Measurements from ENCODE around the gene CTDP1. TPM values are rescaled to one million over a fixed set of nuclear protein-coding genes. Genes with fewer than 3 reads are reported as not detected.

The CTDP1 gene
- total and polyA plus RNA-seq, 4 donors = 18.8 to 30.5 (median 21.7) TPM

GRCh38 chr18:79779021-79779699 lies 99.6 kb downstream of the CTDP1 start:
- no peak for DNase-seq
- Histone ChIP-seq H3K27ac (ENCODE audit: low read depth in 1 of 2, low read length in 1 of 2) (no peak overlapping the region), H3K36me3 (ENCODE audit: control insufficient read depth in 4 of 4, insufficient read depth in 4 of 4, low read length in 4 of 4) (no peaks in the 10 kb centered on the region), H3K4me1 (ENCODE audit: control insufficient read depth in 5 of 5, insufficient read depth in 5 of 5, low read length in 5 of 5) (no peaks in the 10 kb centered on the region), H3K27me3 (ENCODE audit: control insufficient read depth in 3 of 3, insufficient read depth in 3 of 3, low read length in 2 of 3) (peaks cover 0 to 26% (median 0%) of the 10 kb centered on the region in 3 donors), H3K9ac (ENCODE audit: insufficient read depth in 1 of 2, low read length in 2 of 2) (no peak overlapping the region), H3K9me3 (ENCODE audit: control insufficient read depth in 4 of 4, insufficient read depth in 3 of 4, low read length in 3 of 4) (peaks cover 0 to 5% (median 0%) of the 10 kb centered on the region in 4 donors), H3K4me3 (no peak overlapping the region)
- 81 to 88% methylated on average over 29 of the region's 29 CpGs for WGBS, 2 donors
- TF ChIP-seq CTCF (IDR thresholded peaks at IDR 0.05; ENCODE audit: control extremely low read depth, extremely low read depth) = no peak
- no peak for ATAC-seq (ENCODE audit: insufficient read depth, low FRiP score)

- WGBS, 2 donors = 81 to 86% methylated on average over 18 of the region's 18 CpGs
- H3K4me1 ChIP-seq (ENCODE audit: control insufficient read depth in 5 of 5, insufficient read depth in 5 of 5, low read length in 5 of 5) = no peaks in the 10 kb centered on the region
- no peak overlapping the region for H3K27ac ChIP-seq (ENCODE audit: low read depth in 1 of 2, low read length in 1 of 2)
- no peak for ATAC-seq (ENCODE audit: insufficient read depth, low FRiP score)
- H3K27me3 ChIP-seq (ENCODE audit: control insufficient read depth in 3 of 3, insufficient read depth in 3 of 3, low read length in 2 of 3) = peaks cover 0 to 30% (median 3%) of the 10 kb centered on the region in 3 donors
- peaks cover 0 to 5% (median 0%) of the 10 kb centered on the region in 4 donors for H3K9me3 ChIP-seq (ENCODE audit: control insufficient read depth in 4 of 4, insufficient read depth in 3 of 4, low read length in 3 of 4)
- no peak overlapping the region for H3K4me3 ChIP-seq
- no peak for DNase-seq
- TF ChIP-seq CTCF (IDR thresholded peaks at IDR 0.05; ENCODE audit: control extremely low read depth, extremely low read depth) = no peak
- H3K36me3 ChIP-seq (ENCODE audit: control insufficient read depth in 4 of 4, insufficient read depth in 4 of 4, low read length in 4 of 4) = no peaks in the 10 kb centered on the region
- no peak overlapping the region for H3K9ac ChIP-seq (ENCODE audit: insufficient read depth in 1 of 2, low read length in 2 of 2)
Observed at GRCh38 chr18:79779700-79780190, 100.1 kb downstream of the CTDP1 start.

- no peak overlapping the region for H3K9ac ChIP-seq (ENCODE audit: insufficient read depth in 1 of 2, low read length in 2 of 2)
- no peak for ATAC-seq (ENCODE audit: insufficient read depth, low FRiP score)
- peaks cover 0 to 33% (median 8%) of the 10 kb centered on the region in 3 donors for H3K27me3 ChIP-seq (ENCODE audit: control insufficient read depth in 3 of 3, insufficient read depth in 3 of 3, low read length in 2 of 3)
- no peaks in the 10 kb centered on the region for H3K36me3 ChIP-seq (ENCODE audit: control insufficient read depth in 4 of 4, insufficient read depth in 4 of 4, low read length in 4 of 4)
- no peaks in the 10 kb centered on the region for H3K4me1 ChIP-seq (ENCODE audit: control insufficient read depth in 5 of 5, insufficient read depth in 5 of 5, low read length in 5 of 5)
- DNase-seq = no peak
- H3K27ac ChIP-seq (ENCODE audit: low read depth in 1 of 2, low read length in 1 of 2) = no peak overlapping the region
- no peak overlapping the region for H3K4me3 ChIP-seq
- TF ChIP-seq CTCF (IDR thresholded peaks at IDR 0.05; ENCODE audit: control extremely low read depth, extremely low read depth) = no peak
- 84 to 93% methylated on average over 8 of the region's 8 CpGs for WGBS, 2 donors
- H3K9me3 ChIP-seq (ENCODE audit: control insufficient read depth in 4 of 4, insufficient read depth in 3 of 4, low read length in 3 of 4) = peaks cover 0 to 5% (median 0%) of the 10 kb centered on the region in 4 donors
Observed at GRCh38 chr18:79780547-79780946, 100.9 kb downstream of the CTDP1 start.

Measured in lung (tissue), 12 donors.